ENCODE measurements around the gene CDC16.

The CDC16 gene

DNA sequence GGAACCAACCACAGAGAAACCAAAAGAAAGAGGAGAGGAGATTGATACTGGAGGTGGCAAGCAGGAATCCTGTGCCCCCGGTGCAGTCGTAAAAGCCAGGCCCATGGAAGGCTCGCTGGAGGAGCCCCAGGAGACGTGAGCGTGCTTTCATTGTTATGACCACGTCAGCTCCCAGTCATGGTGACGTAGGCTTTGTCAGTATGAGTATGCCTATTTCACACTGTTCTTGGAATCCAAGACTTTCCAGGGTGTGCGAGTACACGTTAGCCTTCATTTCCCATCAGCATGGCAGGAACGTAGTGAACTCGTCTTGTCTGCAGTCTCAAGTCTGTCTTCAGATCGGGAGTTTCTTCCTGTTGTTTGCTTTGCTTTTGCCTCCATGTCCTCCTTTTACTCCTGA lies 64.2 kb downstream of the CDC16 start:
- H3K4me1 ChIP-seq (ENCODE audit: control insufficient read depth, insufficient read depth, low read length, unreplicated experiment), result peaks cover 6% of the 10 kb centered on the region
- H3K36me3 ChIP-seq (ENCODE audit: insufficient read depth, low read length), result no peaks in the 10 kb centered on the region
- H3K4me3 ChIP-seq (ENCODE audit: low read depth, low read length), result no peak overlapping the region
- no peak overlapping the region for H2AFZ ChIP-seq (ENCODE audit: low read length, unreplicated experiment)
- H3K79me2 ChIP-seq (ENCODE audit: control insufficient read depth, insufficient read depth, low read length, unreplicated experiment), result no peaks in the 10 kb centered on the region
- H3K27me3 ChIP-seq (ENCODE audit: insufficient read depth, low read length), result no peaks in the 10 kb centered on the region
- no peak overlapping the region for H3K27ac ChIP-seq (ENCODE audit: low read depth, low read length)

DNA sequence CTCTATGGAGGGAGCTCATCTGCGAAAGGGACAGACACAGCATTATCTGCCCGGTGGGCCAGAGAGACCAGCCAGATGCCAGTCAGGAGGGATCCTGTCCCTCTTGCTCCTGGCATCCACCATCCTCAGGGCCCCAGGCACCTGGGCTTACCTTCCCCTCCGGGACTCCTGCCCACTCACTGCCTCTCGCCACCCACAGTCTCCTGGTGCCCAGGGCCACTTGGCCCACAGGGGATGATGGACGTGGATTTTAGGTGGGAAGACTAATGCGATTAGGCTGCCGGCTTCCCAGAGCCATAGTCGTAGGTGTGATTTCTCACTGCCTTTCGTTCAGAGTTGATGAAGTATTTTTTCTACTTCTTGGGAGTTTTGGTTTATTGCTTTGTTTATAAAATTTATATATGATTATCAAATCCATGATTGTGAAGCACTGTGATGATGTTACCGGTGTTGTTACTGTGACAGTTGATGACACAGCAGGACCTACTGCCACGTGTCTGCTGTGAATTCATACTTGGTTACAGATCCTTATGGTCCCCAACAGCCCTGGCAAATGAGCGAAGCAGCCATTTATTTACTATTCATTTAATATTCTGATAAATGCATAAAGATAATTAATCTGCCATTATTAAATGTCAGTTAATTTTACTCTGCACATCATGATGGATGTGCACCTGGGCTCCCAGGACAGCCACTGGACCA lies 65.1 kb downstream of the CDC16 start:
- Histone ChIP-seq H3K36me3 (ENCODE audit: insufficient read depth, low read length) (no peaks in the 10 kb centered on the region), H3K27me3 (ENCODE audit: insufficient read depth, low read length) (no peaks in the 10 kb centered on the region), H3K27ac (ENCODE audit: low read depth, low read length) (no peak overlapping the region), H3K4me1 (ENCODE audit: control insufficient read depth, insufficient read depth, low read length, unreplicated experiment) (peaks cover 6% of the 10 kb centered on the region), H3K4me3 (ENCODE audit: low read depth, low read length) (no peak overlapping the region), H3K79me2 (ENCODE audit: control insufficient read depth, insufficient read depth, low read length, unreplicated experiment) (no peaks in the 10 kb centered on the region), H2AFZ (ENCODE audit: low read length, unreplicated experiment) (no peak overlapping the region)

DNA sequence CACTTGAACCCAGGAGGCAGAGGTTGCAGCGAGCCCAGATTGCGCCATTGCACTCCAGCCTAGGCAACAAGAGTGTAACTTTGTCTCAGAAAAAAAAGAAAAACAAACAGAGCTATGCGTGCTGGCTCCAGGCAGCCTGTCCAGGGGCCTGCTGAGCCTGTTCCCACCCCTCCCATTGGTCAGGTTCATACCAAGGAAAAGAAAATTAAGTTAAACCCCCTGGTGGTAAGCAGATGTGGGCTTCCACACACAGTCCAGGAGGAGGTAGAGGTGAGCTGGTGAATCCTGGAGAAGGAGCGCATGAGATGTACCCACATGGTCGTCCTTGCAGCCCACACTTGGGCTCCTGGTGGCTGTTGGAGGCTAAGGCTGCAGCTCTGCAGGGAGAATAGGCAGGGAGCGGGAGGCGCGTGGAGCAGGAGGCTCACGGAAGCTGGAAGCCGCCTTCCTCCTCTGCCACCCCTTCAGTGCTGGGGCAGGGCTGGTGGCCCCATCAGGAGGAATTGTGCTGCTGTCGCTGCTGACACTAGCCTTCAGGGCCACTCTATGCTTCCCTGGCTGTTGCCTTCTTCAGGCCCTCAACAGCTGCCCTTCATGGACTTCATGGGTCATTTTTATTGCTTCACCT lies 69.1 kb downstream of the CDC16 start:
- Histone ChIP-seq H3K4me1 (ENCODE audit: control insufficient read depth, insufficient read depth, low read length, unreplicated experiment) (no peaks in the 10 kb centered on the region), H3K27ac (ENCODE audit: low read depth, low read length) (no peak overlapping the region), H3K36me3 (ENCODE audit: insufficient read depth, low read length) (no peaks in the 10 kb centered on the region)

DNA sequence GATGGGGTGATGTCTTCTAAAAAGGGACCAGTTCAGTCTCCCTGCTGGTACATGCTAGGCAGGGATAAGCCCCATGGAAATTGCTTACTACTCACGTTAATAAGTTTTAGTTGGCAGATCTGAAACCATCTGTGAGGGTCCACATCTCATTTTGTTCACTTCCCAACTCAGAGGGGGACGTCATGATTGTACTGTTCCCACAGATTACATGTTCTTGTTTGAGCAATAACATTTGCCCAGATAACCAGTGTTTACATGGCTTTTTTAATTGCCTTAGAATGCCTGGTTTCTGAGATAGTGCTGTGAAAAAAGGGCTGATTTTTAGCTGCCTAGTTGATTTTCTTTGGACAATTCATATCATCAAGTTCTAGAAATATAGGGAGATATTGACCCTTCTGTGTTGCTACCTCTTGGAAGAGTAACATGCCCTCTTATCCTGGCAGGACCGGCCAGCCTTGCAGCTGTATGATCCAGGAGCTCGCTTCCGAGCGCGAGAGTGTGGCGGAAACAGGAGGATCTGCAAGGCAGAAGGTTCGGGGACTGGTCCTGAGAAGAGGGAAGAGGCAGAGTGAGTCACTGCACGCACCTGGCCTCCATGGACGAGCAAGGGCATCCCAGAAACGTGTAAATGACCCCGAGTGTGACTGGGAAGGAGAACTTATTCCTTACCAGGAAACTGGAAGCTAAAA lies 69.8 kb downstream of the CDC16 start:
- H3K36me3 ChIP-seq (ENCODE audit: insufficient read depth, low read length), result no peaks in the 10 kb centered on the region
- H3K79me2 ChIP-seq (ENCODE audit: control insufficient read depth, insufficient read depth, low read length, unreplicated experiment), result no peaks in the 10 kb centered on the region
- no peak overlapping the region for H3K4me3 ChIP-seq (ENCODE audit: low read depth, low read length)
- no peak overlapping the region for H2AFZ ChIP-seq (ENCODE audit: low read length, unreplicated experiment)
- H3K4me1 ChIP-seq (ENCODE audit: control insufficient read depth, insufficient read depth, low read length, unreplicated experiment), result no peaks in the 10 kb centered on the region
- no peak overlapping the region for H3K27ac ChIP-seq (ENCODE audit: low read depth, low read length)
- no peaks in the 10 kb centered on the region for H3K27me3 ChIP-seq (ENCODE audit: insufficient read depth, low read length)

More for the DNA sequence above, 69.1 kb downstream of the CDC16 start:
- Histone ChIP-seq H3K4me3 (ENCODE audit: low read depth, low read length) (no peak overlapping the region), H2AFZ (ENCODE audit: low read length, unreplicated experiment) (no peak overlapping the region), H3K27me3 (ENCODE audit: insufficient read depth, low read length) (no peaks in the 10 kb centered on the region), H3K79me2 (ENCODE audit: control insufficient read depth, insufficient read depth, low read length, unreplicated experiment) (no peaks in the 10 kb centered on the region)

DNA sequence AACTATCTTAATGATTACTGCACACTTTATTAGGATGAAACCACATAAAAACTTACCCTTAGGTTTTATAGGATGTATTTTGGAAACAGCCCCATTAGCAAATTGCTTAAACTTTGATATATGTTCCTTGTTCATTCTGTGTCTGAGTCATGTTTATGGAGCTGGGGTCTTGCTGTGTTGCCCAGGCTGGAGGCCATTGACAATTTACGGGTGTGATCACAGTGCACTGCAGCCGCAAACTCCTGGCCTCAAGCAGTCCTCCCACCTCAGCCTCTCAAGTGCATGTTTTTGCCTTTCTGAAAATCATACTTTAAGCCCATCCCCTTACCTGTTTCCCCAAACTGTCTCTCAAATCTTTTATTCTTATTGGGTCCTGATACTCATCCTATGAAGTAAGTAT lies 74.4 kb downstream of the CDC16 start:
- no peaks in the 10 kb centered on the region for H3K79me2 ChIP-seq (ENCODE audit: control insufficient read depth, insufficient read depth, low read length, unreplicated experiment)
- H3K27ac ChIP-seq (ENCODE audit: low read depth, low read length), result no peak overlapping the region
- H3K36me3 ChIP-seq (ENCODE audit: insufficient read depth, low read length), result no peaks in the 10 kb centered on the region
- H2AFZ ChIP-seq (ENCODE audit: low read length, unreplicated experiment), result no peak overlapping the region
- no peaks in the 10 kb centered on the region for H3K27me3 ChIP-seq (ENCODE audit: insufficient read depth, low read length)
- no peak overlapping the region for H3K4me3 ChIP-seq (ENCODE audit: low read depth, low read length)
- H3K4me1 ChIP-seq (ENCODE audit: control insufficient read depth, insufficient read depth, low read length, unreplicated experiment), result peaks cover 22% of the 10 kb centered on the region

DNA sequence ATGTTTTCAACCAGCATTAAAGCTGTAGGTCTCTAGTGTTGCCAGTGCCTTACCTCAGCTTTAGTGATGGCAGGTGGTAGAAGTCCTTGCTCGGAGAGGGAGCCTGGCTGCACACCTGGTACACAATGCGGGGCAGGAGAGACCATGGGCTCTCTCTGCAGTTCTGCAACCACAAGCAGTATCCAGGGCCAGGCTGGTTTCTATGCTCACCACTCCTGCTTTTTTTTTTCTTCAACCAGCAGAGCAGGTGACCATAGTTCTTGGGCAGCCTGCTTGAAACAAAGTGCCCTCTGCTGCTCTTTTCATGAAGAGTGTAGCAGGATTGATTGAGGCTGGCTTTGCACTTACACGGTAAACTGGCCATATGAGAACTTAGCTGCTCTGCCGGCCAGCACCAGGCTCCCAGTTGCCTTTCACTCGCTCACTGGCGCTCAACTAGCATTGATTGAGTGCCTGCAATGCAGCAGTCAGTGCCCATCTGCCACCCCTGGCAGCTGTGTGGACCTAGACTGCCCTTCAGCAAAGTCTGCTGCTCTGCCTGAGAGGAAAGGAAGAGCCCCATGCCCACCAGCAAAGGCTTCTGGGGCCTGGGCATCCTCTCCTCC lies 75.2 kb downstream of the CDC16 start:
- H2AFZ ChIP-seq (ENCODE audit: low read length, unreplicated experiment), result no peak overlapping the region
- peaks cover 22% of the 10 kb centered on the region for H3K4me1 ChIP-seq (ENCODE audit: control insufficient read depth, insufficient read depth, low read length, unreplicated experiment)
- no peak overlapping the region for H3K4me3 ChIP-seq (ENCODE audit: low read depth, low read length)
- no peaks in the 10 kb centered on the region for H3K36me3 ChIP-seq (ENCODE audit: insufficient read depth, low read length)
- no peak overlapping the region for H3K27ac ChIP-seq (ENCODE audit: low read depth, low read length)
- no peaks in the 10 kb centered on the region for H3K27me3 ChIP-seq (ENCODE audit: insufficient read depth, low read length)
- peaks cover 5% of the 10 kb centered on the region for H3K79me2 ChIP-seq (ENCODE audit: control insufficient read depth, insufficient read depth, low read length, unreplicated experiment)

DNA sequence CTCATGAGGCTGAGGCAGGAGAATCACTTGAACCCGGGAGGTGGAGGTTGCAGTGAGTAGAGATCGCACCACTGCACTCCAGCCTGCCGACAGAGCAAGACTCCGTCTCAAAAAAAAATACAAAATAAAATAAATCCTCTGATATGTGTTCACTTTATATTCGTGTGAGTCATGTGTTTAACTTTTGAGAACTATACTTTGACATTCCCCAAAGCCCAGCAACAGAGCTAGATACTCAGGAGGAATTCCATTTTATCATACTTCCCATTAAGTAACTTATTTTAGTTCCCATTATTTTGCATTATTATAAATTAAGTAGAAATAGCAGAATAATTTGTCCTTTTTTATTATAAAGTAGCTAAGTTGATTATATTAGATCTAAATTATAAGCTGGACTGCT lies 76.3 kb downstream of the CDC16 start:
- Histone ChIP-seq H3K4me1 (ENCODE audit: control insufficient read depth, insufficient read depth, low read length, unreplicated experiment) (peaks cover 22% of the 10 kb centered on the region), H3K27ac (ENCODE audit: low read depth, low read length) (no peak overlapping the region), H2AFZ (ENCODE audit: low read length, unreplicated experiment) (no peak overlapping the region), H3K27me3 (ENCODE audit: insufficient read depth, low read length) (no peaks in the 10 kb centered on the region), H3K4me3 (ENCODE audit: low read depth, low read length) (no peak overlapping the region), H3K36me3 (ENCODE audit: insufficient read depth, low read length) (no peaks in the 10 kb centered on the region), H3K79me2 (ENCODE audit: control insufficient read depth, insufficient read depth, low read length, unreplicated experiment) (peaks cover 15% of the 10 kb centered on the region)

DNA sequence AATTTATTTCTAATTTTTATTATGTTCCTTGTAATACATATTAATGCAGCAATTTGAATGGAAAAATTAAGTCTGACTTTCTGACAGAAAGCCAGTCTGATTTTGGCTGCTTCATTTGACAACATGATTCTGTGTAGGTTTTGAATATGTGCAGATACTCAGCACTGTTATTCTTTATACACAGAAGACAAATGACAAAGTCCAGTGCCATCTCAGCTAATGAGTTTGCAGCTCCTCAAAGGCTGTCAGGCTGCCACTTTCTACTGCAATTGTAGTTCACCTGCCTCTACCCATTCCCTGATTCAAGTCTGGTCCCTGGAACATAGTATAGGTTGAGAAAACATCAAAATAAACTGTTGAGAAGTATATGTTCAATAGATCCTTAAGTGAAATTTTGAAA lies 76.7 kb downstream of the CDC16 start:
- H3K4me1 ChIP-seq (ENCODE audit: control insufficient read depth, insufficient read depth, low read length, unreplicated experiment), result peaks cover 22% of the 10 kb centered on the region
- H3K79me2 ChIP-seq (ENCODE audit: control insufficient read depth, insufficient read depth, low read length, unreplicated experiment), result peaks cover 19% of the 10 kb centered on the region
- no peaks in the 10 kb centered on the region for H3K27me3 ChIP-seq (ENCODE audit: insufficient read depth, low read length)
- peak overlapping the region; percentile 25; the same call in 1 of the 2 replicates for H3K4me3 ChIP-seq (ENCODE audit: low read depth, low read length)
- no peaks in the 10 kb centered on the region for H3K36me3 ChIP-seq (ENCODE audit: insufficient read depth, low read length)
- H2AFZ ChIP-seq (ENCODE audit: low read length, unreplicated experiment), result peak overlapping the region; percentile 53
- peak overlapping the region; percentile 54 for H3K27ac ChIP-seq (ENCODE audit: low read depth, low read length)

DNA sequence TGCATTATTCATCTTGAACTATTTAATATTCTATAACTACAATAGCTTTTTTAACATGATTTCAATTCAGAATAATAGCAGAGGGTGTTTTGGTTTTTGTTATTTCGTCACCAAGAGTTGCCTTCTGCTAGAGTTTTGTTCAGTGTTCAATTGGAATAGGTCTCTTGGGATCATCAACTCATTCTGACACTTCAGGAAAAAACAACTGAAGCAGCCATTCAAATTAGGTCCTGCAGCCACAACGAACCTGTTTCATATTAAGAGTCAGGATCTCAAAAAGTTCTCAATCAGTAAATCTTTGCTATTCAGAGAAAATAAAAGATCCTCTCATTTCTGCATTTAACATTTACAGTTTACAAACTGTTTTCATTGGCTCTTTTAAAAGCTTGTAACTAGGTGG lies 77.2 kb downstream of the CDC16 start:
- peak overlapping the region; percentile 53 for H2AFZ ChIP-seq (ENCODE audit: low read length, unreplicated experiment)
- peak overlapping the region; percentile 54 for H3K27ac ChIP-seq (ENCODE audit: low read depth, low read length)
- no peaks in the 10 kb centered on the region for H3K36me3 ChIP-seq (ENCODE audit: insufficient read depth, low read length)

DNA sequence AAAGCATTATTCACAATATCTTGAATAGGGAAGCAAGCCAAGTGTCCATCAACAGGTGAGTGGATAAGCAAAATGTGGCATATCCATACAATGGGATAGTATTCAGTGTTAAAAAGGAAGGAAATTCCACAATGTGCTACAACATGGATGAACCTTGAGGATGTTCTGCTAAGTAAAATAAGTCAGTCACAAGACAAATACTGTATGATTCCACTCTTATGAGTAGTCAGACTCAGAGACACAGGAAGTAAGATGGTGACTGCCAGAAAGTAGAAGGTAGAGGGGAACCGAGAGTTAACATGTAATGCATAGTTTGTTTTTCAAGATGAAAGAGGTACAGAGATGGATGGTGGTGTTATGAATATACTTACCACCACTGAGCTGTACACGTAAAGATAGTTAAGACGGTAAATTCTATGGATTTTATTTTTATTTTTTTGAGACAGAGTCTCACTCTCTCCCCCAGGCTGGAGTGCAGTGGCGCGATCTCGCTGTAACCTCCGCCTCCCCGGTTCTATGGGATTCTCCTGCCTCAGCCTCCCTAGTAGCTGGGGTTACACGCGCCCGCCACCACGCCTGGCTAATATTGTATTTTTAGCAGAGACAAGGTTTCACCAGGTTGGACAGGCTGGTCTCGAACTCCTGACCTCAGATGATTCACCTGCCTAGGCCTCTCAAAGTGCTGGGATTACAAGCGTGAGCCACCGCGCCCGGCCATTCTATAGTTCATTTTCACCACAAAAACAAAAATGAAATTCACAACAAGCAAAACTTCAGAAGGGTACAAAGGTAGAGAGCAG lies 78.6 kb downstream of the CDC16 start:
- peak overlapping the region; percentile 83 for H3K4me3 ChIP-seq (ENCODE audit: low read depth, low read length)
- H3K79me2 ChIP-seq (ENCODE audit: control insufficient read depth, insufficient read depth, low read length, unreplicated experiment), result peaks cover 37% of the 10 kb centered on the region
- H3K4me1 ChIP-seq (ENCODE audit: control insufficient read depth, insufficient read depth, low read length, unreplicated experiment), result peaks cover 34% of the 10 kb centered on the region
- H2AFZ ChIP-seq (ENCODE audit: low read length, unreplicated experiment), result peak overlapping the region; percentile 65
- peak overlapping the region; percentile 89 for H3K27ac ChIP-seq (ENCODE audit: low read depth, low read length)
- H3K36me3 ChIP-seq (ENCODE audit: insufficient read depth, low read length), result no peaks in the 10 kb centered on the region
- H3K27me3 ChIP-seq (ENCODE audit: insufficient read depth, low read length), result no peaks in the 10 kb centered on the region

More for the DNA sequence above, 77.2 kb downstream of the CDC16 start:
- Histone ChIP-seq H3K79me2 (ENCODE audit: control insufficient read depth, insufficient read depth, low read length, unreplicated experiment) (peaks cover 24% of the 10 kb centered on the region), H3K4me1 (ENCODE audit: control insufficient read depth, insufficient read depth, low read length, unreplicated experiment) (peaks cover 22% of the 10 kb centered on the region), H3K27me3 (ENCODE audit: insufficient read depth, low read length) (no peaks in the 10 kb centered on the region), H3K4me3 (ENCODE audit: low read depth, low read length) (peak overlapping the region; percentile 25; the same call in 1 of the 2 replicates)

Data from ACC112 (cell line).